ENCODE measurements around the gene DUSP19. TPM values are rescaled to one million over a fixed set of nuclear protein-coding genes. Genes with fewer than 3 reads are reported as not detected.

DUSP19 gene
- total and polyA plus RNA-seq, 2 of the 13 experiments (the other 11 are each of a cell fraction or from before 2014, with no cell fraction given): 1.3 to 1.9 TPM

- TF ChIP-seq RAD21 (CRISPR knock-in tag; IDR thresholded peaks at IDR 0.05) (peak; percentile 75), NFIC (IDR thresholded peaks at IDR 0.05; ENCODE audit: low read length) (no peak), MLX (CRISPR knock-in tag; IDR thresholded peaks at IDR 0.05) (no peak), ZBTB3 (CRISPR knock-in tag; IDR thresholded peaks at IDR 0.05; ENCODE audit: borderline replicate concordance, low read depth) (no peak), PHF21A (CRISPR knock-in tag; IDR thresholded peaks at IDR 0.05) (no peak), HNRNPK (IDR thresholded peaks at IDR 0.05; ENCODE audit: low read depth, low read length, poor library complexity, severe bottlenecking) (no peak), ZNF790 (CRISPR knock-in tag; IDR thresholded peaks at IDR 0.05; ENCODE audit: borderline replicate concordance) (no peak), MED13 (CRISPR knock-in tag; IDR thresholded peaks at IDR 0.05) (no peak), NFIB (CRISPR knock-in tag; IDR thresholded peaks at IDR 0.05; ENCODE audit: borderline replicate concordance) (no peak), ZNF614 (CRISPR knock-in tag; IDR thresholded peaks at IDR 0.05; ENCODE audit: borderline replicate concordance) (peak; percentile 73; the same call in 1 of the 2 replicates), TGIF2 (CRISPR knock-in tag; IDR thresholded peaks at IDR 0.05) (no peak), NFRKB (IDR thresholded peaks at IDR 0.05) (no peak), ZNF282 (IDR thresholded peaks at IDR 0.05; ENCODE audit: partially characterized antibody) (no peak), ZFYVE20 (CRISPR knock-in tag; IDR thresholded peaks at IDR 0.05; ENCODE audit: borderline replicate concordance, low read depth) (no peak), GATAD1 (CRISPR knock-in tag; IDR thresholded peaks at IDR 0.05) (peak; percentile 58; the same call in 1 of the 2 replicates), SOX5 (CRISPR knock-in tag; IDR thresholded peaks at IDR 0.05; ENCODE audit: borderline replicate concordance) (0 out of 2 replicates have a peak, but pooled peaks have one; percentile 18), TAF15 (IDR thresholded peaks at IDR 0.05; ENCODE audit: low read depth, low read length, poor library complexity, severe bottlenecking) (no peak), AKNA (CRISPR knock-in tag; IDR thresholded peaks at IDR 0.05; ENCODE audit: borderline replicate concordance) (no peak), ELF3 (CRISPR knock-in tag; IDR thresholded peaks at IDR 0.05) (peak; percentile 34; the same call in 1 of the 2 replicates), MAZ (IDR thresholded peaks at IDR 0.05; ENCODE audit: borderline replicate concordance, low read depth, low read length) (no peak), MAZ (CRISPR knock-in tag; IDR thresholded peaks at IDR 0.05; ENCODE audit: low read depth) (no peak), PHF5A (CRISPR knock-in tag; IDR thresholded peaks at IDR 0.05; ENCODE audit: low read depth, unreplicated experiment) (no peak), ZNF232 (CRISPR knock-in tag; IDR thresholded peaks at IDR 0.05; ENCODE audit: borderline replicate concordance) (no peak), CBX5 (CRISPR knock-in tag; IDR thresholded peaks at IDR 0.05; ENCODE audit: borderline replicate concordance) (peak; percentile 80; the same call in 1 of the 2 replicates), ZNF777 (CRISPR knock-in tag; IDR thresholded peaks at IDR 0.05) (no peak), ZNF30 (CRISPR knock-in tag; IDR thresholded peaks at IDR 0.05) (no peak), NFYB (CRISPR knock-in tag; IDR thresholded peaks at IDR 0.05) (no peak)
Observed at GRCh38 chr2:183070942-183071844, 7.4 kb upstream of the DUSP19 start (continued).
